GM06990 (cell line): ENCODE data around the gene BTF3.
"Not testable (repeated sequence)": the region's sequence is repeated elsewhere in the genome, so short reads cannot be mapped to it uniquely, and the experiment has no call there.

ENCODE experiments used
- DNase-seq: peaks from one replicate; pipeline ENCODE4 v3.0.0-alpha.2; 2011; ENCODE audit not compliant: insufficient read length; ENCODE audit errors: extremely low read depth
- H3K27me3 ChIP-seq: replicated peaks from 2 replicates; pipeline ENCODE4 v1.6.0; 2011; ENCODE audit warnings: low read length; ENCODE audit not compliant: control insufficient read depth, insufficient read depth
- H3K36me3 ChIP-seq: 2 replicates; pipeline ENCODE4 v1.5.1; 2011; ENCODE audit warnings: low read length; ENCODE audit not compliant: control insufficient read depth, insufficient read depth
- H3K4me3 ChIP-seq: replicated peaks from 2 replicates; pipeline ENCODE4 v1.5.1; 2011; ENCODE audit warnings: low read depth, mild to moderate bottlenecking, control low read depth, low read length
- CTCF ChIP-seq: IDR thresholded peaks from 2 replicates; pipeline ENCODE4 v1.5.1; 2011; ENCODE audit warnings: low read length, control low read depth, mild to moderate bottlenecking, inconsistent platforms; ENCODE audit not compliant: insufficient read depth, poor library complexity, severe bottlenecking

The BTF3 gene

GRCh38 chr5:73497497-73498056 is 665 bp upstream of the BTF3 start:
- TF ChIP-seq CTCF: no peak
- no peak for DNase-seq
- H3K36me3 ChIP-seq: peaks cover 3% of the 10 kb centered on the region
- H3K27me3 ChIP-seq: no peaks in the 10 kb centered on the region
- H3K4me3 ChIP-seq: peak overlapping the region; percentile 95

DNA sequence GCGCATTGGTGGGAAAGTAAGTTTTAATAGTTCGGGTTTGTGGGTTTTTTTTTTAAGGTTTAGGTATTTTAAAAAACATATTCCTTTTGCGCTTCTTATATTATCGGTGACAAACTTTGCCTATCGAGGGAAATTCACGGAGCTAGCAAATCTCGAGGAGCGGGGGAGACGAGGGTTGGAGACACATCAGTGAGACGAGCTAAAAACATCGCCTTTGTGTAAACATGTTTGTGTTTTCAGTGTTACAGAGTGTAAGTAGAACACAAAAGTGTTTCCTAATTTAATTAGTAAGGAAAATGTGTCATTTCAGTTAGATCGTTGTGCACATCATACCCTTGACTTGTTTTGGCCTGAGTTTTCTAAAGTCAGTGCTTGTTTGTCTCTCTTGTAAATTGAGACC is 945 bp downstream of the BTF3 start:
- H3K27me3 ChIP-seq: no peaks in the 10 kb centered on the region
- TF ChIP-seq CTCF: no peak
- no peak for DNase-seq
- H3K36me3 ChIP-seq: peaks cover 7% of the 10 kb centered on the region
- peak overlapping the region; percentile 95 for H3K4me3 ChIP-seq

DNA sequence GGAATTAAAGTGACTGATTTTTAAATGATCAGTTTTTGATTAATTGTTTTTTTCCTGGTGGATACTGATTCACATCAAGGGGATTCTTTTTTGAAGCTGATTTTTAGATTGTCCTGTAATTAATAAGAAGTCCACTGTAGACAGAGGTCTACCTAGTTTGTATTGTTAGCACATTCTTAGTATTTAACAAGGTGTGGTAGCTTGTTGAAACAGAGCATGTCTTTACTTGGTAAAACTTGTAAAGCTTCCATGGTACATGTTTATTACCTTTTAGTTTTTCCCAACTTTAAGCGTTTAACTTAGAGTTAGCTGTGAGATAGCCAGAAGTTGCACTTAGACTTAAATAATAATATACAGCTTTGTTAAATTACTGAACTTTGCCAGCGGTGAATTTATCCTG is 1.5 kb downstream of the BTF3 start:
- Histone ChIP-seq H3K27me3 (no peaks in the 10 kb centered on the region), H3K4me3 (peak overlapping the region; percentile 95), H3K36me3 (peaks cover 7% of the 10 kb centered on the region)
- DNase-seq: no peak
- no peak for TF ChIP-seq CTCF

- DNase-seq: no peak
- no peak overlapping the region for H3K4me3 ChIP-seq
- peaks cover 7% of the 10 kb centered on the region for H3K36me3 ChIP-seq
These were observed 3.2 kb downstream of the BTF3 start for GRCh38 chr5:73501406-73501805.

DNA sequence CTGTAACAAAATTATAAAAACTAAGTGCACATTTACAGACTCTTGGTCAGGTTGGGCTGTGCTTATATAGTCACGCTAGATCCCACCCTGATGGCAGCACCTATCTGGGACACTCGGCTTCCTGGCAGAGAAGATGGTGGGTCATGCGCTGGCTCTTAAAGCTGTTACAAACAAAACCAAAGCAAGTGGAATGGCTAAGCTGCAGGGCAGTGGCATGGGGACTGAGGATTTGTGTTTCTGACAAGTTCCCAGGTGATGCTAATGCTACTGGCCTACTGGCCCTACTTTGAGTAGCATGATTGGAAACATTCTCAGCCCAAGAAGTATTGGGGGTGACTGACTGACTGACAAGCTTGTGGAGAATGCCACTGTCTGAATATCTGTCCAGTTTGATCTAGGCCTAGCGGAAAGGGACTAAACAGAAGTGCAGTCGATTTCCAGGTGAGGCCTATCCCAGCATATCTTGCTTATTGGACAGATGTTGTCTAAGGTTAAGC is 8.3 kb downstream of the BTF3 start:
- TF ChIP-seq CTCF: no peak
- Histone ChIP-seq H3K4me3 (no peak overlapping the region), H3K36me3 (peaks cover 8% of the 10 kb centered on the region), H3K27me3 (no peaks in the 10 kb centered on the region)
- no peak for DNase-seq

More at GRCh38 chr5:73501406-73501805, 3.2 kb downstream of the BTF3 start:
- no peaks in the 10 kb centered on the region for H3K27me3 ChIP-seq
- TF ChIP-seq CTCF: no peak

- H3K36me3 ChIP-seq: peaks cover 6% of the 10 kb centered on the region
- TF ChIP-seq CTCF: no peak
- no peaks in the 10 kb centered on the region for H3K27me3 ChIP-seq
- no peak for DNase-seq
- H3K4me3 ChIP-seq: no peak overlapping the region
These were observed 8.8 kb downstream of the BTF3 start for GRCh38 chr5:73507062-73507461.

DNA sequence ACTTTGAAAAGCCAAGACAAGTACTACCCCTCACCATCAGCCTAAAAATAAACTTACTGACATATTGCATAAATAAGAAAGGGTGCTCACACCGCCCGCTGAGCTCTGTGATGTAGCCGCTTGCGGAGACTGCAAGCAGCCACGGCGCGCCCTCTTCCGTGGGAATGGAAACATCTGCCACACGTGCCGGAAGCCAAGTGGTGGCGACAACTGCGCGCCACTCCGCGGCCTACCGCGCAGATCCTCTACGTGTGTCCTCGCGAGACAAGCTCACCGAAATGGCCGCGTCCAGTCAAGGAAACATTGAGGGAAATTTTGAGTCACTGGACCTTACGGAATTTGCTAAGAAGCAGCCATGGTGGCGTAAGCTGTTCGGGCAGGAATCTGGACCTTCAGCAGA is 10.3 kb downstream of the BTF3 start:
- H3K36me3 ChIP-seq, DNase-seq, H3K27me3 ChIP-seq, H3K4me3 ChIP-seq: not testable (repeated sequence)
